ENCODE data around the gene PIK3CB. TPM values are rescaled to one million over a fixed set of nuclear protein-coding genes. Genes with fewer than 3 reads are reported as not detected.
A peak's percentile ranks its signal among the peaks of the same experiment; 100 is the strongest.

PIK3CB gene
- total RNA-seq, 1 experiment from 2014 or later, result 35.6 TPM

- Histone ChIP-seq H2BK5ac (ENCODE audit: insufficient read length, low read length) (no peak overlapping the region), H2BK20ac (ENCODE audit: low read depth, low read length, poor library complexity, severe bottlenecking) (no peak overlapping the region), H2BK15ac (ENCODE audit: low read depth, low read length) (no peak overlapping the region), H3K79me1 (ENCODE audit: insufficient read depth, low read depth, low read length, poor library complexity, severe bottlenecking) (peaks cover 12% of the 10 kb centered on the region), H4K20me1 (ENCODE audit: control insufficient read depth, insufficient read depth, insufficient read length) (no peaks in the 10 kb centered on the region), H4K5ac (ENCODE audit: insufficient read length, low read depth, low read length) (no peak overlapping the region), H2BK120ac (ENCODE audit: low read depth, low read length, poor library complexity, severe bottlenecking) (no peak overlapping the region), H4K8ac (replicated peaks; ENCODE audit: insufficient read length, low read depth, low read length) (no peak overlapping the region), H3K23me2 (ENCODE audit: insufficient read length, low read depth, low read length, poor library complexity, severe bottlenecking) (peaks cover 7% of the 10 kb centered on the region), H3K14ac (ENCODE audit: insufficient read depth, low read length) (no peak overlapping the region), H2AK5ac (ENCODE audit: insufficient read length, low read length) (no peak overlapping the region), H3K4me1 (ENCODE audit: insufficient read depth, low read length) (peaks cover 3% of the 10 kb centered on the region; the same call in 1 of the 2 replicates), H3K79me2 (ENCODE audit: insufficient read depth, low read length) (peaks cover 19% of the 10 kb centered on the region), H3K23ac (ENCODE audit: insufficient read length, low read depth, low read length) (no peak overlapping the region), H4K91ac (ENCODE audit: insufficient read length, low read depth, low read length) (peak overlapping the region; percentile 29), H3K9ac (ENCODE audit: extremely low read depth, insufficient read length, low read length) (no peak overlapping the region), H3K27ac (ENCODE audit: insufficient read length, low read depth, low read length) (no peak overlapping the region), H3K27me3 (ENCODE audit: insufficient read depth, low read length) (no peaks in the 10 kb centered on the region), H3T11ph (ENCODE audit: low read length) (no peak overlapping the region), H3K18ac (ENCODE audit: insufficient read length, low read depth, low read length) (no peak overlapping the region), H3K9me3 (ENCODE audit: control insufficient read depth, low read depth, low read length) (no peaks in the 10 kb centered on the region), H3K4me2 (ENCODE audit: insufficient read depth, insufficient read length, low read length) (no peak overlapping the region), H2BK12ac (ENCODE audit: insufficient read length, low read depth, low read length) (no peak overlapping the region), H2AFZ (ENCODE audit: low read length) (no peak overlapping the region), H3K4ac (ENCODE audit: low read depth, low read length) (no peak overlapping the region), H3K56ac (ENCODE audit: insufficient read length, low read depth, low read length) (no peak overlapping the region)
- no CpG with 5 or more reads among the region's 3 CpGs for WGBS (ENCODE audit: extremely low coverage, insufficient read length, low lambda C conversion rate)
- TF ChIP-seq CTCF (conservative IDR thresholded peaks at IDR 0.05), result no peak
- Mint-ChIP-seq H3K4me3 (no peak overlapping the region), H3K4me1 (peaks cover 23 to 40% of the 10 kb centered on the region in 2 experiments), H3K27me3 (ENCODE audit: low read depth) (no peaks in the 10 kb centered on the region), H3K9me3 (no peaks in the 10 kb centered on the region), H3K36me3 (ENCODE audit: insufficient read depth in 1 of 3, low read depth in 3 of 3) (peaks cover 3 to 43% (median 24%) of the 10 kb centered on the region in 3 experiments; a peak in 6 of 7 replicates), H3K27ac (peak overlapping the region in 1 of 3 experiments; percentile 34; a peak in 1 of 7 replicates)
- no peak for DNase-seq
Measured at GRCh38 chr3:138829097-138829496, 5.6 kb downstream of the PIK3CB start.
